K562 (cell line): ENCODE results near the gene ACOT13. TPM values are rescaled to one million over a fixed set of nuclear protein-coding genes. Genes with fewer than 3 reads are reported as not detected.

Experiments used
- AFF4 ChIP-seq: sonication (generic); formaldehyde crosslinking; IDR thresholded peaks from 2 replicates; pipeline ENCODE4 v1.8.0; 2023; ENCODE audit warnings: mild to moderate bottlenecking, missing genetic modification reagents
- BACH1 ChIP-seq: fragments of 200-800 bp; sonication (Bioruptor generic); IDR thresholded peaks from 2 replicates; pipeline ENCODE4 v1.6.1; 2016; ENCODE audit warnings: missing genetic modification characterization, missing compliant biosample characterization
- DPF2 ChIP-seq: fragments of 450-650 bp; IDR thresholded peaks from 2 replicates; pipeline ENCODE4 v1.6.1; 2016
- E2F8 ChIP-seq: fragments of 450-650 bp; IDR thresholded peaks from 2 replicates; pipeline ENCODE4 v1.7.1; 2018; ENCODE audit warnings: mild to moderate bottlenecking, low read depth; ENCODE audit not compliant: partially characterized antibody
- ETS1 ChIP-seq: conservative IDR thresholded peaks from 2 replicates; pipeline ENCODE4 v1.6.1; 2011; ENCODE audit warnings: low read depth, mild to moderate bottlenecking, low read length; ENCODE audit not compliant: control insufficient read depth
- KDM4B ChIP-seq, 2 experiments: fragments of 450-650 bp in 1 of 2; sonication (generic) in 1 of 2; IDR thresholded peaks; 2 replicates each; pipeline ENCODE4 v1.6.1; 2016 to 2017; ENCODE audit warnings: borderline replicate concordance in 2 of 2, antibody characterized with exemption in 1 of 2, low read depth in 1 of 2, mild to moderate bottlenecking in 1 of 2
- KLF6 ChIP-seq: fragments of 250-450 bp; sonication (Bioruptor Pico); IDR thresholded peaks from 2 replicates; pipeline ENCODE4 v1.4.0; 2020; ENCODE audit warnings: mild to moderate bottlenecking, moderate library complexity, borderline replicate concordance
- MLLT1 ChIP-seq, 2 experiments: fragments of 450-650 bp; IDR thresholded peaks; 2 replicates each; pipeline ENCODE4 v1.6.1; 2016
- NELFE ChIP-seq: IDR thresholded peaks from 2 replicates; pipeline ENCODE4 v1.6.1; 2011; ENCODE audit warnings: mild to moderate bottlenecking; ENCODE audit not compliant: insufficient read depth, insufficient read length
- POLR2A ChIP-seq: fragments of 450-650 bp; conservative IDR thresholded peaks from 2 replicates; pipeline ENCODE4 v1.6.1; 2016
- RBBP5 ChIP-seq: fragments of 200-600 bp; sonication (generic); IDR thresholded peaks from 2 replicates; pipeline ENCODE4 v1.6.1; 2012; ENCODE audit warnings: borderline replicate concordance, mild to moderate bottlenecking, low read length, control low read depth, inconsistent platforms; ENCODE audit not compliant: insufficient read depth, poor library complexity, severe bottlenecking
- RBFOX2 ChIP-seq: fragments of 200-400 bp; formaldehyde crosslinking; IDR thresholded peaks from 2 replicates; pipeline ENCODE4 v1.6.1; 2017; ENCODE audit warnings: low read depth, mild to moderate bottlenecking, low read length, moderate library complexity
- TARDBP ChIP-seq: fragments of 450-650 bp; IDR thresholded peaks from 2 replicates; pipeline ENCODE4 v1.6.1; 2016
- ZNF174 ChIP-seq: fragments of 250-450 bp; sonication (Bioruptor Pico); IDR thresholded peaks from 2 replicates; pipeline ENCODE4 v1.4.0; 2020; ENCODE audit warnings: mild to moderate bottlenecking
- ZNF24 ChIP-seq: fragments of 450-650 bp; IDR thresholded peaks from 2 replicates; pipeline ENCODE4 v1.6.1; 2016
- ZNF445 ChIP-seq: fragments of 250-450 bp; sonication (Bioruptor Pico); IDR thresholded peaks from 2 replicates; pipeline ENCODE4 v1.4.0; 2020; ENCODE audit warnings: low read depth, mild to moderate bottlenecking, moderate library complexity
- polyA plus RNA-seq, 8 experiments: library from polyadenylated mRNA; depleted of rRNA in 4 of 8; stranded (reverse) in 5 of 8; unstranded in 3 of 8; fragments of >200 nt; fragmentation: Nextera tagmentation in 2 of 8; fragmentation: Illumina TruSeq in 1 of 8; extraction: Ambion mirVana in 2 of 8; extraction: Trizol in 1 of 8; gene quantifications; 2 replicates each; pipeline versions ENCODE4 v1.2.1 to v1.2.3, GENCODE V29; 2011 to 2014; ENCODE audit warnings: inconsistent platforms in 1 of 8, missing spikeins in 1 of 8
- total RNA-seq, 7 experiments: library from RNA; depleted of rRNA in 6 of 7; stranded (reverse); fragments of >200 nt in 6 of 7; fragmentation: Illumina TruSeq in 2 of 7; extraction: Trizol in 2 of 7; gene quantifications; 2 replicates each; pipeline versions ENCODE4 v1.2.1 to v1.2.3, GENCODE V29; 2011 to 2021; ENCODE audit warnings: low replicate concordance in 1 of 7
- TF ChIP-seq, protein P1 (sequence below): fragments of 250-450 bp; sonication (Bioruptor Pico); IDR thresholded peaks from 2 replicates; pipeline ENCODE4 v1.9.0; 2021; ENCODE audit warnings: mild to moderate bottlenecking

ACOT13 gene
- total and polyA plus RNA-seq, 9 of the 15 experiments (the other 6 are each of a cell fraction or from before 2014, with no cell fraction given): 14.1 to 129 (median 65.7) TPM

- TF ChIP-seq RBBP5 (peak; percentile 80), ETS1 (peak; percentile 79), ZNF174 (CRISPR knock-in tag) (no peak), TARDBP (peak; percentile 66; the same call in 1 of the 2 replicates), E2F8 (peak; percentile 96), DPF2 (peak; percentile 23; the same call in 1 of the 2 replicates), NELFE (peak; percentile 61), ZNF24 (0 out of 2 replicates have a peak, but pooled peaks have one; percentile 27), POLR2A (peak; percentile 99), KLF6 (CRISPR knock-in tag) (peak; percentile 74; the same call in 1 of the 2 replicates), KDM4B (IDR thresholded peaks at IDR 0.05; ENCODE audit: borderline replicate concordance in 2 of 2, low read depth in 1 of 2) (peak in 1 of 2 experiments; percentile 58; a peak in 2 of 4 replicates), RBFOX2 (peak; percentile 98), BACH1 (tag) (no peak), ZNF445 (no peak), AFF4 (peak; percentile 57), MLLT1 (IDR thresholded peaks at IDR 0.05) (peak in 1 of 2 experiments; percentile 90; a peak in 2 of 4 replicates)
- TF ChIP-seq, protein P1, sequence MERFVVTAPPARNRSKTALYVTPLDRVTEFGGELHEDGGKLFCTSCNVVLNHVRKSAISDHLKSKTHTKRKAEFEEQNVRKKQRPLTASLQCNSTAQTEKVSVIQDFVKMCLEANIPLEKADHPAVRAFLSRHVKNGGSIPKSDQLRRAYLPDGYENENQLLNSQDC (CRISPR knock-in tag): peak; percentile 71
These were observed 54.0 kb downstream of the ACOT13 start (continued) for GRCh38 chr6:24720604-24721460.
